Activated CD8-positive, alpha-beta memory T cell treated with anti-CD3 and anti-CD28 coated beads, Interleukin-2, amount 10 ng/mL, durations not matched to agents 7 days and 5 days (primary cell): ENCODE data around the gene EDDM3A. TPM values are rescaled to one million over a fixed set of nuclear protein-coding genes. Genes with fewer than 3 reads are reported as not detected.

ENCODE experiments used
- total RNA-seq, 2 experiments: library from RNA; stranded (reverse); gene quantifications; one replicate each; pipeline ENCODE4 v1.2.3, GENCODE V29; 2021

Gene EDDM3A
- total RNA-seq, 2 experiments from 2014 or later = not detected

Other genes with a start within 250 kb of the EDDM3A start
- under 1 TPM; 0.30 to 0.67 TPM for gene RNASE10, start 240.3 kb upstream of the EDDM3A start, total RNA-seq
- not detected for gene RNASE9, start 184.8 kb upstream of the EDDM3A start, total RNA-seq
- not detected for gene RNASE11, start 157.9 kb upstream of the EDDM3A start, total RNA-seq
- gene RNASE12, start 154.5 kb upstream of the EDDM3A start, total RNA-seq = not detected
- gene OR6S1, start 104.2 kb upstream of the EDDM3A start, total RNA-seq = not detected
- 1 to 10 TPM in 1 of 2 experiments, under 1 TPM in 1; 0.75 to 2.1 TPM for gene RNASE4, start 61.3 kb upstream of the EDDM3A start, total RNA-seq
- 1 to 10 TPM; 1.5 to 2.5 TPM for gene ANG, start 57.1 kb upstream of the EDDM3A start, total RNA-seq
- not detected for gene EDDM3B, start 22.5 kb downstream of the EDDM3A start, total RNA-seq
- gene RNASE6, start 35.4 kb downstream of the EDDM3A start, total RNA-seq = 1 to 10 TPM in 1 of 2 experiments, under 1 TPM in 1; 0.35 to 1.9 TPM
- gene RNASE1, start 57.0 kb downstream of the EDDM3A start, total RNA-seq = not detected
- not detected for gene RNASE3, start 145.5 kb downstream of the EDDM3A start, total RNA-seq
- gene RNASE2, start 209.6 kb downstream of the EDDM3A start, total RNA-seq = not detected
- 100 to 1,000 TPM; 102 to 111 TPM for gene METTL17, start 244.1 kb downstream of the EDDM3A start, total RNA-seq